Measurements from ENCODE around the gene WASF1. TPM values are rescaled to one million over a fixed set of nuclear protein-coding genes. Genes with fewer than 3 reads are reported as not detected.
A peak's percentile ranks its signal among the peaks of the same experiment; 100 is the strongest.
"Not testable (repeated sequence)": the region's sequence is repeated elsewhere in the genome, so short reads cannot be mapped to it uniquely, and the experiment has no call there.

Gene WASF1
- total and polyA plus RNA-seq, 2 experiments from 2014 or later: 12.3 to 25.1 TPM

- H3K9me3 ChIP-seq (ENCODE audit: low read depth): no peaks in the 10 kb centered on the region
- H3F3A ChIP-seq (ENCODE audit: insufficient read depth): peaks cover 16% of the 10 kb centered on the region; the same call in 1 of the 2 replicates
- DNase-seq: no peak
- in situ Hi-C loops (cut with MboI): no loop called here
- H3K36me3 ChIP-seq (ENCODE audit: low read depth): no peaks in the 10 kb centered on the region
- no peaks in the 10 kb centered on the region for H4K20me1 ChIP-seq (ENCODE audit: insufficient read depth)
- 0 out of 2 replicates have a peak, but pooled peaks cover 5% of the 10 kb centered on the region for H3K4me1 ChIP-seq (ENCODE audit: insufficient read depth)
- no peak overlapping the region for H3K9ac ChIP-seq
- TF ChIP-seq EZH2phosphoT487 (IDR thresholded peaks at IDR 0.05; ENCODE audit: insufficient read depth, low read depth) (no peak), EZH2 (IDR thresholded peaks at IDR 0.05; ENCODE audit: insufficient read depth, poor library complexity, severe bottlenecking) (no peak)
- H3K27ac ChIP-seq: no peak overlapping the region
- no peak overlapping the region for H3K4me3 ChIP-seq
- no peak overlapping the region for H2AFZ ChIP-seq
- no peak overlapping the region for H3K4me2 ChIP-seq (ENCODE audit: unreplicated experiment)
- H3K9me2 ChIP-seq (ENCODE audit: insufficient read depth): no peaks in the 10 kb centered on the region
- H3K27me3 ChIP-seq (replicated peaks; ENCODE audit: insufficient read depth): no peaks in the 10 kb centered on the region
- no peaks in the 10 kb centered on the region for H3K79me2 ChIP-seq (ENCODE audit: insufficient read depth)
Measured at GRCh38 chr6:110130362-110130761, 49.1 kb downstream of the WASF1 start.

GRCh38 chr6:110128418-110128817, 51.1 kb downstream of the WASF1 start:
- Histone ChIP-seq H3F3A (ENCODE audit: insufficient read depth) (peaks cover 16% of the 10 kb centered on the region; the same call in 1 of the 2 replicates), H3K4me1 (ENCODE audit: insufficient read depth) (0 out of 2 replicates have a peak, but pooled peaks cover 5% of the 10 kb centered on the region), H3K9ac (no peak overlapping the region), H3K27me3 (replicated peaks; ENCODE audit: insufficient read depth) (no peaks in the 10 kb centered on the region), H3K79me2 (ENCODE audit: insufficient read depth) (no peaks in the 10 kb centered on the region), H3K27ac (no peak overlapping the region), H4K20me1 (ENCODE audit: insufficient read depth) (no peaks in the 10 kb centered on the region), H3K4me2 (ENCODE audit: unreplicated experiment) (no peak overlapping the region), H2AFZ (no peak overlapping the region), H3K9me2 (ENCODE audit: insufficient read depth) (no peaks in the 10 kb centered on the region), H3K4me3 (no peak overlapping the region), H3K9me3 (ENCODE audit: low read depth) (no peaks in the 10 kb centered on the region), H3K36me3 (ENCODE audit: low read depth) (no peaks in the 10 kb centered on the region)
- WGBS, 2 experiments (ENCODE audit: low coverage in 1 of 2, low lambda C conversion rate in 2 of 2, missing lambda C conversion rate in 2 of 2): 83% methylated on average over 4 of the region's 4 CpGs
- no peak for TF ChIP-seq EZH2phosphoT487 (IDR thresholded peaks at IDR 0.05; ENCODE audit: insufficient read depth, low read depth)
- TF ChIP-seq EZH2 (IDR thresholded peaks at IDR 0.05; ENCODE audit: insufficient read depth, poor library complexity, severe bottlenecking): no peak
- peak; percentile 13 for DNase-seq
- in situ Hi-C loops (cut with MboI): no loop called here

GRCh38 chr6:110125361-110125760, 54.1 kb downstream of the WASF1 start:
- in situ Hi-C loops (cut with MboI): no loop called here
- no peak overlapping the region for H3K27ac ChIP-seq
- no peaks in the 10 kb centered on the region for H3K9me2 ChIP-seq (ENCODE audit: insufficient read depth)
- peaks cover 12% of the 10 kb centered on the region for H3K36me3 ChIP-seq (ENCODE audit: low read depth)
- H4K20me1 ChIP-seq (ENCODE audit: insufficient read depth): no peaks in the 10 kb centered on the region
- H3K79me2 ChIP-seq (ENCODE audit: insufficient read depth): peaks cover 6% of the 10 kb centered on the region; the same call in 1 of the 2 replicates
- no peak for TF ChIP-seq EZH2phosphoT487 (IDR thresholded peaks at IDR 0.05; ENCODE audit: insufficient read depth, low read depth)
- no peak for TF ChIP-seq EZH2 (IDR thresholded peaks at IDR 0.05; ENCODE audit: insufficient read depth, poor library complexity, severe bottlenecking)
- no peak overlapping the region for H2AFZ ChIP-seq
- H3K4me1 ChIP-seq (ENCODE audit: insufficient read depth): 0 out of 2 replicates have a peak, but pooled peaks cover 5% of the 10 kb centered on the region
- H3K9ac ChIP-seq: no peak overlapping the region
- H3K4me3 ChIP-seq: no peak overlapping the region
- no peaks in the 10 kb centered on the region for H3K27me3 ChIP-seq (replicated peaks; ENCODE audit: insufficient read depth)
- no peak for DNase-seq
- no peaks in the 10 kb centered on the region for H3K9me3 ChIP-seq (ENCODE audit: low read depth)
- no peak overlapping the region for H3K4me2 ChIP-seq (ENCODE audit: unreplicated experiment)
- H3F3A ChIP-seq (ENCODE audit: insufficient read depth): peaks cover 8% of the 10 kb centered on the region; the same call in 1 of the 2 replicates

- H3K4me1 ChIP-seq (ENCODE audit: insufficient read depth); H3K9me2 ChIP-seq (ENCODE audit: insufficient read depth); H3K4me2 ChIP-seq (ENCODE audit: unreplicated experiment); in situ Hi-C loops (cut with MboI); H3K9ac ChIP-seq; H4K20me1 ChIP-seq (ENCODE audit: insufficient read depth); H3K9me3 ChIP-seq (ENCODE audit: low read depth); H3K27ac ChIP-seq; H3F3A ChIP-seq (ENCODE audit: insufficient read depth); H3K4me3 ChIP-seq; DNase-seq; H2AFZ ChIP-seq; H3K27me3 ChIP-seq (replicated peaks; ENCODE audit: insufficient read depth): not testable (repeated sequence)
- H3K36me3 ChIP-seq (ENCODE audit: low read depth): peaks cover 12% of the 10 kb centered on the region
- WGBS, 2 experiments (ENCODE audit: low coverage in 1 of 2, low lambda C conversion rate in 2 of 2, missing lambda C conversion rate in 2 of 2): 98 to 99% methylated on average over 4 of the region's 4 CpGs
- H3K79me2 ChIP-seq (ENCODE audit: insufficient read depth): peaks cover 13% of the 10 kb centered on the region; the same call in 1 of the 2 replicates
Measured at GRCh38 chr6:110121655-110122054, 57.8 kb downstream of the WASF1 start.

- no peaks in the 10 kb centered on the region for H3K9me3 ChIP-seq (ENCODE audit: low read depth)
- H3K79me2 ChIP-seq (ENCODE audit: insufficient read depth): peaks cover 9% of the 10 kb centered on the region; the same call in 1 of the 2 replicates
- no peaks in the 10 kb centered on the region for H3K9me2 ChIP-seq (ENCODE audit: insufficient read depth)
- no peak overlapping the region for H3K27ac ChIP-seq
- H4K20me1 ChIP-seq (ENCODE audit: insufficient read depth): 0 out of 2 replicates have a peak, but pooled peaks cover 4% of the 10 kb centered on the region
- TF ChIP-seq EZH2 (IDR thresholded peaks at IDR 0.05; ENCODE audit: insufficient read depth, poor library complexity, severe bottlenecking) (no peak), EZH2phosphoT487 (IDR thresholded peaks at IDR 0.05; ENCODE audit: insufficient read depth, low read depth) (no peak)
- in situ Hi-C loops (cut with MboI): no loop called here
- peaks cover under 1% of the 10 kb centered on the region; the same call in 1 of the 2 replicates for H3K36me3 ChIP-seq (ENCODE audit: low read depth)
- H3K4me2 ChIP-seq (ENCODE audit: unreplicated experiment): no peak overlapping the region
- H3K4me3 ChIP-seq: no peak overlapping the region
- H3K9ac ChIP-seq: no peak overlapping the region
- no peaks in the 10 kb centered on the region for H3K4me1 ChIP-seq (ENCODE audit: insufficient read depth)
- 97 to 99% methylated on average over 8 of the region's 8 CpGs for WGBS, 2 experiments (ENCODE audit: low coverage in 1 of 2, low lambda C conversion rate in 2 of 2, missing lambda C conversion rate in 2 of 2)
- H2AFZ ChIP-seq: no peak overlapping the region
- DNase-seq: no peak
- no peaks in the 10 kb centered on the region for H3K27me3 ChIP-seq (replicated peaks; ENCODE audit: insufficient read depth)
- no peaks in the 10 kb centered on the region for H3F3A ChIP-seq (ENCODE audit: insufficient read depth)
Measured at GRCh38 chr6:110116258-110116657, 63.2 kb downstream of the WASF1 start.
